ENCODE measurements around the gene EME1. TPM values are rescaled to one million over a fixed set of nuclear protein-coding genes. Genes with fewer than 3 reads are reported as not detected.
"Not testable (repeated sequence)": the region's sequence is repeated elsewhere in the genome, so short reads cannot be mapped to it uniquely, and the experiment has no call there.

The EME1 gene
- total RNA-seq, 4 donors from 2014 or later = 0.53 to 23.1 (median 1.9) TPM

GRCh38 chr17:50329716-50330115, 43.3 kb upstream of the EME1 start:
- Histone ChIP-seq H3K36me3 (no peaks in the 10 kb centered on the region), H3K4me1 (no peaks in the 10 kb centered on the region), H3K4me3 (no peak overlapping the region), H3K27ac (no peak overlapping the region), H3K9me3 (no peaks in the 10 kb centered on the region), H3K27me3 (no peaks in the 10 kb centered on the region)
- DNase-seq = no peak
- TF ChIP-seq CTCF (IDR thresholded peaks at IDR 0.05) (no peak), POLR2A (IDR thresholded peaks at IDR 0.05) (no peak)

- Histone ChIP-seq H3K9me3 (no peaks in the 10 kb centered on the region), H3K27me3 (no peaks in the 10 kb centered on the region), H3K27ac (no peak overlapping the region), H3K4me1 (no peaks in the 10 kb centered on the region), H3K4me3 (no peak overlapping the region), H3K36me3 (no peaks in the 10 kb centered on the region)
- no peak for TF ChIP-seq POLR2A (IDR thresholded peaks at IDR 0.05)
- TF ChIP-seq CTCF (IDR thresholded peaks at IDR 0.05) = no peak
- DNase-seq = no peak
Observed at GRCh38 chr17:50330151-50330775, 42.8 kb upstream of the EME1 start.

- Histone ChIP-seq H3K27me3 (no peaks in the 10 kb centered on the region), H3K9me3 (no peaks in the 10 kb centered on the region), H3K36me3 (no peaks in the 10 kb centered on the region), H3K4me1 (no peaks in the 10 kb centered on the region), H3K4me3 (no peak overlapping the region), H3K27ac (no peak overlapping the region)
- DNase-seq = no peak
- TF ChIP-seq POLR2A (IDR thresholded peaks at IDR 0.05) (no peak), CTCF (IDR thresholded peaks at IDR 0.05) (no peak)
Observed at GRCh38 chr17:50331085-50331791, 41.8 kb upstream of the EME1 start.

- DNase-seq = no peak
Observed at GRCh38 chr17:50332196-50332595, 40.8 kb upstream of the EME1 start.

GRCh38 chr17:50333291-50334057, 39.6 kb upstream of the EME1 start:
- not testable (repeated sequence) for H3K9me3 ChIP-seq, H3K36me3 ChIP-seq, H3K4me3 ChIP-seq, H3K27me3 ChIP-seq, H3K4me1 ChIP-seq, H3K27ac ChIP-seq, DNase-seq

More at GRCh38 chr17:50332196-50332595, 40.8 kb upstream of the EME1 start:
- no peak for TF ChIP-seq POLR2A (IDR thresholded peaks at IDR 0.05)
- no peak for TF ChIP-seq CTCF (IDR thresholded peaks at IDR 0.05)
- H3K27ac ChIP-seq = no peak overlapping the region
- no peaks in the 10 kb centered on the region for H3K36me3 ChIP-seq
- no peaks in the 10 kb centered on the region for H3K9me3 ChIP-seq
- H3K4me3 ChIP-seq = no peak overlapping the region
- no peaks in the 10 kb centered on the region for H3K4me1 ChIP-seq
- H3K27me3 ChIP-seq = no peaks in the 10 kb centered on the region

GRCh38 chr17:50337956-50338355, 35.1 kb upstream of the EME1 start:
- H3K4me3 ChIP-seq = no peak overlapping the region
- H3K27ac ChIP-seq = no peak overlapping the region
- no peaks in the 10 kb centered on the region for H3K4me1 ChIP-seq
- DNase-seq = no peak
- H3K9me3 ChIP-seq = no peaks in the 10 kb centered on the region
- no peaks in the 10 kb centered on the region for H3K36me3 ChIP-seq
- TF ChIP-seq POLR2A (IDR thresholded peaks at IDR 0.05) (no peak), CTCF (IDR thresholded peaks at IDR 0.05) (no peak)
- no peaks in the 10 kb centered on the region for H3K27me3 ChIP-seq
